GM19238 (cell line): ENCODE measurements around the gene KBTBD6.
"Not testable (repeated sequence)": the region's sequence is repeated elsewhere in the genome, so short reads cannot be mapped to it uniquely, and the experiment has no call there.

ENCODE experiments used
- DNase-seq: peaks from one replicate; pipeline ENCODE4 v3.0.0; 2011; ENCODE audit warnings: low spot score; ENCODE audit not compliant: insufficient read length

Gene KBTBD6, protein sequence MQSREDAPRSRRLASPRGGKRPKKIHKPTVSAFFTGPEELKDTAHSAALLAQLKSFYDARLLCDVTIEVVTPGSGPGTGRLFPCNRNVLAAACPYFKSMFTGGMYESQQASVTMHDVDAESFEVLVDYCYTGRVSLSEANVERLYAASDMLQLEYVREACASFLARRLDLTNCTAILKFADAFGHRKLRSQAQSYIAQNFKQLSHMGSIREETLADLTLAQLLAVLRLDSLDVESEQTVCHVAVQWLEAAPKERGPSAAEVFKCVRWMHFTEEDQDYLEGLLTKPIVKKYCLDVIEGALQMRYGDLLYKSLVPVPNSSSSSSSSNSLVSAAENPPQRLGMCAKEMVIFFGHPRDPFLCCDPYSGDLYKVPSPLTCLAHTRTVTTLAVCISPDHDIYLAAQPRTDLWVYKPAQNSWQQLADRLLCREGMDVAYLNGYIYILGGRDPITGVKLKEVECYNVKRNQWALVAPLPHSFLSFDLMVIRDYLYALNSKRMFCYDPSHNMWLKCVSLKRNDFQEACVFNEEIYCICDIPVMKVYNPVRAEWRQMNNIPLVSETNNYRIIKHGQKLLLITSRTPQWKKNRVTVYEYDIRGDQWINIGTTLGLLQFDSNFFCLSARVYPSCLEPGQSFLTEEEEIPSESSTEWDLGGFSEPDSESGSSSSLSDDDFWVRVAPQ

GRCh38 chr13:41132512-41133152 lies at the start of gene KBTBD6:
KBTBD6 (minus strand) TSS chr13:41132802; CDS start chr13:41132511, 291 bp downstream.
- peak; percentile 79 for DNase-seq

DNA sequence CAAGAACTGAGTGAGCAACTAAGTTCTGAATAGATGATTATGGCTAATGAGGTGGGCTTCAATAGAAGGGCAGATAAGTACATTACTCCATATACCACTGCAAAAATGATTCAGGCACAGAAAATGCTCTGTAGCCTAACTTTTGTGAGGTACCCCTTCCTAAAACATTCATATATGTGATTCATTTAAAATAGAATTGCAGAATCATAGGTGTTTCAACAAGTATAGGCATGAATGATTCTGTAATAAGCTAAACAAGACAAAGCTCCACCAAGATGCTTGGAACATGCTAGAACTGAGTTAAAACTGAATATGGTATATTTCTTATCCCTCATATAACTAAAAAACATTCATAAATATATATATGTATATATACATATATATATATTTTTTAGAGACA lies 49.6 kb upstream of the KBTBD6 start:
- DNase-seq: no peak

DNA sequence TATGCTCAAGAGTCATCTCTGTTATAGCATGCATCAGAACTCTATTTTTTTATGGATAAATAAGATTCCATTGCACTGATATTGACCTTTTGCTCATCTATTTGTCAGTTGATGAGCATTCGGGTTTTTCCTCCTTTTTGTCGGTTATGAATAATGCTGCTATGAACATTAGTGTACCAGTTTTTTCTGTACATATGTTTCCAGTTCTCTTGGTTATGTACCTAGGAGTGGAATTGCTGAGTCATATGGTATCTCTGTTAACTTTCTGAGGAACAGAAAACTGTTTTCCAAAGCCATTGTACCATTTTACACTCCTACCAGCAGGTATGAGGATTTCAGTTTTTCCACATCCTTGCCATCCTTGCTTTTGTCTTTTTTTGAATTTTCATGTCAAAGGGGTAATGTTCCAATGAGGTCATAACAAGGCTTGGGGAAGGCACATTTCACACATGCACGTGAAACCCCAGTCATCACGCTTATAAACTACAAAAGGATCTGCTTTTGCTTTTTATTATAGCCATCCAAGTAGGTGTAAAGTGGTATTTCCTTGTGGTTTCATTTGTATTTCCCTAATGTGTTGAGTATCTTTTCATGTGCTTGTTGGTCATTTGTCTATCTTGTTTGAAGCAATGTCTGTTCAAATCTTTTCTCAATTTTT lies 47.1 kb upstream of the KBTBD6 start:
- DNase-seq: no peak

DNA sequence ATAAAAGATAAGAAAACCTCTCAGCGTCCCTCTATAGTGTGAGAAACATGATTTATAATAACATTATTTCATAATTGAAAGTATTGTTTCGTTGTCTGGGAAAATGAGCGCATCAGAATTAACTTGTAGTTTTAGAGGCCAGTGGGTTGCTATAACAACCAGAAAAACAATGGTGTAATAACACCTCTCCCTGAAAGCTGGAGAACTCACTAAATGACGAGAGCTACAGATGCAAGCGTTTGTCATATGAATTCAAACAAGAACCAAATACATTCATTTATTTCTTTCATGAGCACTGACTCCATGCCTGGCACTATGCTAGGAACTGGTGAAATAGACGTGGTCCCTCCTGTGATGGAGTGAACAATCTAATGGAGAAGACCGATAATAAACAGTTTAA lies 45.4 kb upstream of the KBTBD6 start:
- DNase-seq: no peak

GRCh38 chr13:41177616-41178015 lies 45.0 kb upstream of the KBTBD6 start:
- DNase-seq: no peak

DNA sequence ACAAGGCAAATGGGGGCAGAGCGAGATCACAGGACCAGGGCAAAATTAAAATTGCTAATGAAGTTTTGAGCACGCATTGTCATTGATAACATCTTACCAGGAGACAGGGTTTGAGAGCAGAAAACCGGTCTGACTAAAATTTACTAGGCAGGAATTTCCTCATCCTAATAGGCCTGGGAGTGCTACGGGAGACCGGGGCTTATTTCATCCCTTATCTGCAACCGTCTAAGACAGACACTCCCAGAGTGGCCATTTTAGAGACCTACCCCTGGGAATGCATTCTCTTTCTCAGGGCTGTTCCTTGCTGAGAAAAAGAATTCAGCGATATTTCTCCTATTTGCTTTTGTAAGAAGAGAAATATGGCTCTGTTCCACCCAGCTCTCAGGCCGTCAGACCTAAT lies 43.0 kb upstream of the KBTBD6 start:
- not testable (repeated sequence) for DNase-seq

DNA sequence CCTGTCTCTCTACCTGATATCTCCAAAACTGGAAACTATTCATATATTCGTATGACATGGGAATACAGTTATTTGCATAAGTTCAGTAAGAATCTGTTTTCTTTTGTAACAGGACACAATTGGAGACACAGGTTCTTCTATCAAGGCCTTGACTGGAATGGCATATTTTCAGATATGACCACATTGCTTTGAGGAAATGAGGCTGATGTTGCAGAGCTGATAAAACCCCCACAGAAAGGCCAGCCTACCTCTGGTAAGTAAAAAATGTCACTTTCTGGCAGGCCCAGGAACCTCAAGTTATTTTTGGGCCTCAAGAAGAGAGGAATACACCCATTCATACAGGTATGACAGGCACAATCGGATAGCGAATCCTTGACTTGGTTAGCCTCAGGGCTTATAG lies 29.5 kb upstream of the KBTBD6 start:
- no peak for DNase-seq

DNA sequence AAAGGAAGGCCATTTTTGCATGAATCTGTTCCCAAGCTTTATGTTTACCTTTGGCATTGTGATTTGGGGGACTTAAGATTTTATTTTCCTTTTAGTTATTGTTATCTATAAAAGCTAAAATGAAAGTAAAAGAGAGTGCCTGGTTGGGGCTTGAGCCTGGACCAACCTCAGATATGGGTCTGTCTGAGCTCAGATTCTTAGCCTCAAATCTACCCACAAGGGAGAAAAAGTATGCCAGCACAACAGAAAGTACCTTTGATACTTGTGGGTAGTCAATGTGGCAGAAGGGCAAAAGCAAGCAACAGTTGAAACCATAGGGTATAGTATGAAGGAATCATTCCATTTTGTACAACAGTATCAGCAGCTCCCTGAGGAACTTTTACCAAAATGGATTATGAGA lies 26.6 kb upstream of the KBTBD6 start:
- DNase-seq: no peak

DNA sequence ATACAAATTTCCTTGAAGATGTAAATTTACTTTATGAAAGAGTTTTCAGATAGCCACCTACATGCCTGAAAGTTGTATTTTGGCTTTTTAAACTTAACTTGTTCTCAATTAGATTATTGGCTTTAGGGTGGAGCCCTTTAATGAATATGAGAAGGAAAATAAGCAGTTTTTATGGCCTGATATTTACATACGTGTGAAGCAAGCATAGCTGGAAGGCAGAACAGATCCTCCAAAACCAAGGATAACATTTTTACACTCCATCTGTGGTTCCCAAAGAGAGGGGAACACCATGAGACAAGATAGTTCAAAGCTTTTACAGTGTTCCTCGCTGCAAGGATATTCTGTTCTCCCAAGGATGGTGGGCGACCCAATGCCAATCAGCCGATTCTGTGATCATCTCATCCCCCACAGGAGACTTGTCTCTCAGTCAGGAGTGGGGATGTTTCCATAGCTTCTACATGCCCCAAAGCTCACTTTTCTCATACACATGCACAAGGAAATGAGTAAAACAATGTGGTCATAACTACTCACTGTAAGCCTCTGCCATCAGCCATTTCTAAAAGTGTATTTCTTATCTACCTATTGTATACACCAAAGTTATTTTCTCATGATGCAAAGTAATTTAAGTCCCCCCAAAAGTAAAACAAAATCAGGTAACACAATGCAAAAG lies 24.6 kb upstream of the KBTBD6 start:
- DNase-seq: no peak

GRCh38 chr13:41156620-41157019 lies 24.0 kb upstream of the KBTBD6 start:
- no peak for DNase-seq

- DNase-seq: no peak
Observed at GRCh38 chr13:41154042-41154441, 21.4 kb upstream of the KBTBD6 start.

GRCh38 chr13:41152005-41152404 lies 19.4 kb upstream of the KBTBD6 start:
- no peak for DNase-seq

GRCh38 chr13:41150058-41150457 lies 17.5 kb upstream of the KBTBD6 start:
- no peak for DNase-seq

- DNase-seq: no peak
Observed at GRCh38 chr13:41148419-41149283, 16.0 kb upstream of the KBTBD6 start.

DNA sequence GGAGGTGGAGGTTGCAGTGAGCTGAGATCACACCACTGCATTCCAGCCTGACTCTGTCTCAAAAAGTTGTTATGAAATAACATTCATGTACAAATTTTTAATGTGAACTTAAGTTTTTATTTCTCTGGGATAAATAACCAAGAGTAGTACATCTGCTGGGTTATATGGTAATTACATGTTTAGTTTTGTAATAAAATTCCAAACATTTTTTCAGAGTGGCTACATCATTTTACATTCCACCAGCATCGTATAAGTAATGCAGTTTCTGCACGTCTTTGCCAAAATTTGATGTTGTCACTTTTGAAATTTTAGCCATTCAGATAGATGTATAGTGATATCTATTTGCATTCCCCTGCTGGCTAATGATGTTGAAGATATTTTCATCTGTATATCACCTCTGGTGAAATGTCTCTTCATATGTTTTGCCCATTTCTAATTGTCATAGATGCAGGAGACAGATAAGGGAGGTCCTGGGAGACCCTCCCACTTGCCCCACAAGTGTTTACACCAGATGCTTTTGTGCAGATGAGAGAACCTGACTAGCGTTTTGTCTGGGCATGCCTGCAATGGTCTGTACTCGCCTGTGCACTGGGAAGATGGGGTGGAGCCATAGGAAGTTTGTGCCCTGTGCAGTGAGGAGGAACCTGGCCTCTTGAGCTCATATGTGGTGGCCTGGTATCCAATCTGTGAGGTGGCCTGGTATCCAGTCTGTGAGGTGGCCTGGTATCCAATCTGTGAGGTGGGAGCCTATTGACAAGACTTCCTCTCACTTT lies 12.7 kb upstream of the KBTBD6 start:
- no peak for DNase-seq

GRCh38 chr13:41144576-41144975 lies 12.0 kb upstream of the KBTBD6 start:
- DNase-seq: no peak

DNA sequence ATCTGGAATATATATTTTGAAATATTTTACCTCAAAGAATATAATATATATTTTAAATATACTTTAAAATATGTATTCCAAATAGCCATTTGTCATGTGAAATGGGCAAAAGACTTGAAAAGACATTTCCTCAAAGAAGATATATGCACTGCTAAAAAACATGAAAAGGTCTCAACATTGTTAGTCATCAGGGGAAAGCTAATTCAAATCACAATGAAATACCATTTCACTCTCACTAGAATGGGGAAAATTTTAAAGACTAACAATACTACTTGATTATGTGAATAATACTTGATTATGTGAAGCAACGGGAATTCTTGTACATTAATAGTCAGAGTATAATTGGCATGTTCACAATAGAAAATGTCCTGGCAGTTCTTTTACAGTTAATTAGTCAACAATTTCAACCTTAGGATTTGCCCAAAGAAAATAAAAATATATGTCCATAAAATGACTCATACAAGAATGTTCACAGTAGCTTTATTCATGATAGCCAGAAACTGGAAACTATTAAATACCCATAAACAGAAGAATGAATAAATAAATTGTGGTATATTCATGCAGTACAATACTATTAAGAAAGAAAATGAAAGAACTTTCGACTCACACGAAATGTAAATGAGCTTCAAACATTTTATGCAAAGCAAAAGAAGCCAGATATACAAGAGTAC lies 6.8 kb upstream of the KBTBD6 start:
- DNase-seq: no peak

GRCh38 chr13:41137951-41138350 lies 5.3 kb upstream of the KBTBD6 start:
- DNase-seq: no peak

GRCh38 chr13:41137241-41137640 lies 4.6 kb upstream of the KBTBD6 start:
- DNase-seq: no peak
